Mucosa of gallbladder (tissue), 1 donor: Measurements from ENCODE around the gene IKZF4. TPM values are rescaled to one million over a fixed set of nuclear protein-coding genes. Genes with fewer than 3 reads are reported as not detected.
A peak's percentile ranks its signal among the peaks of the same experiment; 100 is the strongest.

Experiments
- DNase-seq: peaks from one replicate; pipeline ENCODE4 v3.0.0-alpha.2; 2020; ENCODE audit warnings: low spot score
- total RNA-seq: library from RNA; stranded (reverse); gene quantifications from one replicate; pipeline ENCODE4 v1.2.1, GENCODE V29; 2021
- donor health status: DM: no; HTN: no; CAD: no.

The IKZF4 gene
- total RNA-seq, 1 donor from 2014 or later = 8.2 TPM

GRCh38 chr12:56082967-56083366 is 62.1 kb downstream of the IKZF4 start:
- DNase-seq = no peak

GRCh38 chr12:56084958-56085543 is 64.2 kb downstream of the IKZF4 start:
- DNase-seq = no peak

- peak; percentile 76 for DNase-seq
Observed at GRCh38 chr12:56086096-56086495, 65.3 kb downstream of the IKZF4 start.

GRCh38 chr12:56086608-56087007 is 65.8 kb downstream of the IKZF4 start:
- DNase-seq = no peak

- DNase-seq = peak; percentile 84
Observed at GRCh38 chr12:56087220-56087619, 66.4 kb downstream of the IKZF4 start.

Other genes with a start within 250 kb of the IKZF4 start
- gene SARNP, start 203.3 kb upstream of the IKZF4 start, total RNA-seq = 36.6 TPM
- gene ORMDL2, start 203.0 kb upstream of the IKZF4 start, total RNA-seq = 66.2 TPM
- 31.6 TPM for gene DNAJC14, start 191.5 kb upstream of the IKZF4 start, total RNA-seq
- 5.2 TPM for gene MMP19, start 178.1 kb upstream of the IKZF4 start, total RNA-seq
- gene PYM1, start 93.1 kb upstream of the IKZF4 start, total RNA-seq = 25.1 TPM
- 50.5 TPM for gene DGKA, start 89.9 kb upstream of the IKZF4 start, total RNA-seq
- gene PMEL, start 55.0 kb upstream of the IKZF4 start, total RNA-seq = 2.9 TPM
- gene CDK2, start 54.2 kb upstream of the IKZF4 start, total RNA-seq = 28.0 TPM
- 182 TPM for gene RAB5B, start 47.0 kb upstream of the IKZF4 start, total RNA-seq
- 49.0 TPM for gene SUOX, start 23.8 kb upstream of the IKZF4 start, total RNA-seq
- gene RPS26, start 20.9 kb downstream of the IKZF4 start, total RNA-seq = 34.0 TPM
- gene ERBB3, start 59.1 kb downstream of the IKZF4 start, total RNA-seq = 228 TPM
- 64.9 TPM for gene PA2G4, start 83.5 kb downstream of the IKZF4 start, total RNA-seq
- 2,534 TPM for gene RPL41, start 95.6 kb downstream of the IKZF4 start, total RNA-seq
- gene ZC3H10, start 97.2 kb downstream of the IKZF4 start, total RNA-seq = 5.4 TPM
- 111 TPM for gene ESYT1, start 107.2 kb downstream of the IKZF4 start, total RNA-seq
- gene MYL6B, start 131.5 kb downstream of the IKZF4 start, total RNA-seq = 53.7 TPM
- 1,918 TPM for gene MYL6, start 137.3 kb downstream of the IKZF4 start, total RNA-seq
- gene SMARCC2, start 168.4 kb downstream of the IKZF4 start, total RNA-seq = 115 TPM
- gene RNF41, start 200.9 kb downstream of the IKZF4 start, total RNA-seq = 57.2 TPM
- gene NABP2, start 203.3 kb downstream of the IKZF4 start, total RNA-seq = 39.2 TPM
- gene SLC39A5, start 209.0 kb downstream of the IKZF4 start, total RNA-seq = 49.9 TPM
- gene ANKRD52, start 237.3 kb downstream of the IKZF4 start, total RNA-seq = 64.6 TPM
- gene COQ10A, start 245.9 kb downstream of the IKZF4 start, total RNA-seq = 10.7 TPM